SK-N-SH (cell line): ENCODE results near the gene SURF6. TPM values are rescaled to one million over a fixed set of nuclear protein-coding genes. Genes with fewer than 3 reads are reported as not detected.

Experiments
- CTCF ChIA-PET: fragments of 300-600, 350-600 bp; formaldehyde crosslinking; extraction: SDS; loops from one replicate; lab custom pipeline; 2021; lab: Yijun Ruan, JAX
- POLR2A ChIA-PET: fragments of 350-600 bp; sonication (Branson Sonifier 250); formaldehyde crosslinking; extraction: SDS; loops from one replicate; lab custom pipeline; 2020; ENCODE audit warnings: antibody characterized with exemption, inconsistent platforms; lab: Yijun Ruan, JAX
- DNase-seq: peaks from one replicate; pipeline ENCODE4 v3.0.0; 2012
- H2AFZ ChIP-seq: fragments of 200-600 bp; sonication (generic); 2 replicates; pipeline ENCODE4 v1.8.1; 2016; ENCODE audit warnings: antibody characterized with exemption, mild to moderate bottlenecking, low read depth
- H3F3A ChIP-seq: fragments of 200-600 bp; sonication (generic); replicated peaks from 2 replicates; pipeline ENCODE3; 2016; ENCODE audit warnings: antibody characterized with exemption, mild to moderate bottlenecking; ENCODE audit not compliant: insufficient read depth
- H3K27ac ChIP-seq, 2 experiments: fragments of 200-500 bp in 1 of 2; fragments of 200-600 bp in 1 of 2; sonication (Bioruptor generic) in 1 of 2; sonication (generic), shearing (Covaris generic) in 1 of 2; 2 replicates each; pipeline versions ENCODE4 v1.5.1 to v1.6.1; 2014 to 2016; ENCODE audit warnings: low read depth in 2 of 2, inconsistent platforms in 1 of 2, low read length in 1 of 2, mild to moderate bottlenecking in 1 of 2, mixed read lengths in 1 of 2
- H3K27me3 ChIP-seq: fragments of 200-600 bp; sonication (generic), shearing (Covaris generic); 2 replicates; pipeline ENCODE4 v1.6.1; 2016; ENCODE audit warnings: mixed run types; ENCODE audit not compliant: insufficient read depth
- H3K36me3 ChIP-seq, 2 experiments: fragments of 200-500 bp in 1 of 2; fragments of 200-600 bp in 1 of 2; sonication (Bioruptor generic) in 1 of 2; sonication (generic) in 1 of 2; replicated peaks in 1 of 2; 2 replicates each; pipeline versions ENCODE3 to v1.5.1; 2014 to 2016; ENCODE audit warnings: low read length in 1 of 2, mild to moderate bottlenecking in 1 of 2; ENCODE audit not compliant: insufficient read depth in 2 of 2, control insufficient read depth in 1 of 2
- H3K4me1 ChIP-seq, 2 experiments: fragments of 200-500 bp in 1 of 2; fragments of 200-600 bp in 1 of 2; sonication (Bioruptor generic) in 1 of 2; sonication (generic), shearing (Covaris generic) in 1 of 2; 2 replicates each; pipeline versions ENCODE4 v1.5.1 to v1.6.1; 2014 to 2016; ENCODE audit warnings: low read depth in 1 of 2, low read length in 1 of 2, mixed run types in 1 of 2; ENCODE audit not compliant: insufficient read depth in 2 of 2, control insufficient read depth in 1 of 2
- H3K4me2 ChIP-seq: fragments of 200-600 bp; sonication (generic), shearing (Covaris generic); 2 replicates; pipeline ENCODE4 v1.6.1; 2017; ENCODE audit warnings: mixed run types
- H3K4me3 ChIP-seq, 2 experiments: fragments of 200-500 bp in 1 of 2; fragments of 200-600 bp in 1 of 2; sonication (Bioruptor generic) in 1 of 2; sonication (generic), shearing (Covaris generic) in 1 of 2; 2 replicates each; pipeline versions ENCODE4 v1.5.1 to v1.8.1; 2014 to 2016; ENCODE audit warnings: low read depth in 2 of 2, inconsistent platforms in 1 of 2, low read length in 1 of 2, mild to moderate bottlenecking in 1 of 2, mixed read lengths in 1 of 2, moderate library complexity in 1 of 2
- H3K79me2 ChIP-seq: fragments of 200-600 bp; sonication (generic); 2 replicates; pipeline ENCODE4 v1.8.1; 2017; ENCODE audit warnings: mild to moderate bottlenecking; ENCODE audit not compliant: insufficient read depth
- H3K9ac ChIP-seq: fragments of 200-600 bp; sonication (generic); 2 replicates; pipeline ENCODE4 v1.6.1; 2017; ENCODE audit warnings: mixed run types
- H3K9me2 ChIP-seq: fragments of 200-600 bp; sonication (generic); 2 replicates; pipeline ENCODE4 v1.6.1; 2017; ENCODE audit warnings: mixed run types
- H3K9me3 ChIP-seq: fragments of 200-600 bp; sonication (generic); 2 replicates; pipeline ENCODE4 v1.6.1; 2017; ENCODE audit warnings: mixed run types, mild to moderate bottlenecking, moderate library complexity
- H4K20me1 ChIP-seq: fragments of 200-600 bp; sonication (generic); 2 replicates; pipeline ENCODE4 v1.6.1; 2017; ENCODE audit warnings: mild to moderate bottlenecking, mixed run types; ENCODE audit not compliant: insufficient read depth
- NFIC ChIP-seq: IDR thresholded peaks from 2 replicates; pipeline ENCODE4 v1.4.0; 2012; ENCODE audit warnings: borderline replicate concordance
- TAF1 ChIP-seq: IDR thresholded peaks from 2 replicates; pipeline ENCODE4 v1.6.1; 2012; ENCODE audit warnings: low read depth, mild to moderate bottlenecking, low read length, moderate library complexity, borderline replicate concordance
- YY1 ChIP-seq: IDR thresholded peaks from 2 replicates; pipeline ENCODE4 v1.4.0; 2012; ENCODE audit warnings: low read depth, mild to moderate bottlenecking
- WGBS: methylation state at CpG from one replicate; pipeline ENCODE4 v1.1.6; 2017; ENCODE audit warnings: low lambda C conversion rate; 5-methylcytosine and 5-hydroxymethylcytosine counted together
- polyA plus RNA-seq, 3 experiments: library from polyadenylated mRNA; depleted of rRNA; stranded (reverse); fragments of >200 nt; gene quantifications; 2 replicates each; pipeline ENCODE4 v1.2.3, GENCODE V29; 2012
- TF ChIP-seq, protein P1 (sequence below): IDR thresholded peaks from 2 replicates; pipeline ENCODE4; 2012
- TF ChIP-seq, protein P2 (sequence below): IDR thresholded peaks from 2 replicates; pipeline ENCODE4 v1.4.0; 2012; ENCODE audit warnings: low read depth, borderline replicate concordance
- TF ChIP-seq, protein P3 (sequence below): fragments of 200-600 bp; sonication (generic); IDR thresholded peaks from 2 replicates; pipeline ENCODE4 v1.6.1; 2017; ENCODE audit warnings: antibody characterized with exemption, mild to moderate bottlenecking, moderate library complexity
- TF ChIP-seq, protein P4 (sequence below): fragments of 150-350 bp; IDR thresholded peaks from 2 replicates; pipeline ENCODE4 v1.6.1; 2017; ENCODE audit warnings: antibody characterized with exemption, low read length, low read depth, borderline replicate concordance

SURF6 gene
- polyA plus RNA-seq, 1 of the 3 experiments (the other 2 are of a cell fraction) = 44.5 TPM

DNA sequence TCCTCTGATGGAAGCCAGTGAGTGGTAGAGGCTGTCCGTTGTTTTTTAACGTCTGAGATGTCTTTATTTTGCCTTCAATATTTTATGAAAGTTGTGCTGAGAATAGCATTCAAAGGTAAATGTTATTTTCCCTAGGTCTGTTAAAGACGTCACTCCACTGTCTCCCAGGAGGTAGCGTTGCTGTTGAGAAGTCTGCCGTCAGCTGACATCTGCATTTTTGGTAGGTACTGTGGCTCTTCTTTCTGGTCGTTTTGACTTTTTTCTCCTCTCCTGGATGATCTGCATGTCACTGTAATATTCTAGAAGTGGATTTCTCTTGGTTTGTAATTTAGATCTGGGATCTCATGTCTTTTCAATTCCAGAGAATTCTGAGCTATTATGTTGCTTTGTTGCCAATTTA lies 26.4 kb downstream of the SURF6 start (continued):
- TF ChIP-seq, protein P1, sequence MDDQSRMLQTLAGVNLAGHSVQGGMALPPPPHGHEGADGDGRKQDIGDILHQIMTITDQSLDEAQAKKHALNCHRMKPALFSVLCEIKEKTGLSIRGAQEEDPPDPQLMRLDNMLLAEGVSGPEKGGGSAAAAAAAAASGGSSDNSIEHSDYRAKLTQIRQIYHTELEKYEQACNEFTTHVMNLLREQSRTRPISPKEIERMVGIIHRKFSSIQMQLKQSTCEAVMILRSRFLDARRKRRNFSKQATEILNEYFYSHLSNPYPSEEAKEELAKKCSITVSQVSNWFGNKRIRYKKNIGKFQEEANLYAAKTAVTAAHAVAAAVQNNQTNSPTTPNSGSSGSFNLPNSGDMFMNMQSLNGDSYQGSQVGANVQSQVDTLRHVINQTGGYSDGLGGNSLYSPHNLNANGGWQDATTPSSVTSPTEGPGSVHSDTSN = no peak

DNA sequence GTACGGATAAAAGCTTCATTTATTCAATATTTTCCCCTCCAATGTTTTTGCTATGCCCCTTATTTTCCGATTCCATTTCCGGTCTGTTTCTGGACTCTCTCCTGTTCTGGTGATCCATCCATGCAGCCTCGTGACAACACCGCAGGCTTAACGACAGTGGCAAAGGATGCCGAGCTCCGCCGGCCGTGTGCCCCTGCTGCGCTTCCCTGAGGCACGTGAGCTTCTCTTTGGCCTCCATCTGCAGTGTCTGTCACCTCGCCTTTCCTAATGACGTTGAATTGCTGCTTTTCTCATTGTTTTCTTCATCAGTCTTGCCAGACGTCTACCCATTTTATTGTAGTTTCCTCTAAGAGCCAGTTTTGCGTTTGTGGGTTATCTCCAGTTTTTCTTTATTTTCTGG lies 28.7 kb downstream of the SURF6 start:
- no peak overlapping the region for H3K9ac ChIP-seq
- no peaks in the 10 kb centered on the region for H3K36me3 ChIP-seq
- no peaks in the 10 kb centered on the region for H3F3A ChIP-seq
- H3K27ac ChIP-seq = no peak overlapping the region
- CTCF ChIA-PET = interaction anchor here (0.9 to 1.5 kb wide), 2 partner anchors 22 to 120 kb away, joined by 3 to 6 read pairs; no protein-coding TSS in a partner anchor
- no peak for DNase-seq
- H4K20me1 ChIP-seq = no peaks in the 10 kb centered on the region
- POLR2A ChIA-PET = no interaction called here
- no peaks in the 10 kb centered on the region for H3K9me3 ChIP-seq
- H3K79me2 ChIP-seq = no peaks in the 10 kb centered on the region
- H3K9me2 ChIP-seq = no peaks in the 10 kb centered on the region
- H3K4me1 ChIP-seq = no peaks in the 10 kb centered on the region
- no peak overlapping the region for H3K4me3 ChIP-seq
- H3K4me2 ChIP-seq = no peak overlapping the region
- peaks cover 10% of the 10 kb centered on the region; the same call in 1 of the 2 replicates for H3K27me3 ChIP-seq
- TF ChIP-seq, protein P2, sequence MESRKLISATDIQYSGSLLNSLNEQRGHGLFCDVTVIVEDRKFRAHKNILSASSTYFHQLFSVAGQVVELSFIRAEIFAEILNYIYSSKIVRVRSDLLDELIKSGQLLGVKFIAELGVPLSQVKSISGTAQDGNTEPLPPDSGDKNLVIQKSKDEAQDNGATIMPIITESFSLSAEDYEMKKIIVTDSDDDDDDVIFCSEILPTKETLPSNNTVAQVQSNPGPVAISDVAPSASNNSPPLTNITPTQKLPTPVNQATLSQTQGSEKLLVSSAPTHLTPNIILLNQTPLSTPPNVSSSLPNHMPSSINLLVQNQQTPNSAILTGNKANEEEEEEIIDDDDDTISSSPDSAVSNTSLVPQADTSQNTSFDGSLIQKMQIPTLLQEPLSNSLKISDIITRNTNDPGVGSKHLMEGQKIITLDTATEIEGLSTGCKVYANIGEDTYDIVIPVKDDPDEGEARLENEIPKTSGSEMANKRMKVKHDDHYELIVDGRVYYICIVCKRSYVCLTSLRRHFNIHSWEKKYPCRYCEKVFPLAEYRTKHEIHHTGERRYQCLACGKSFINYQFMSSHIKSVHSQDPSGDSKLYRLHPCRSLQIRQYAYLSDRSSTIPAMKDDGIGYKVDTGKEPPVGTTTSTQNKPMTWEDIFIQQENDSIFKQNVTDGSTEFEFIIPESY = no peak
- no peak for TF ChIP-seq YY1
- TF ChIP-seq, protein P3, sequence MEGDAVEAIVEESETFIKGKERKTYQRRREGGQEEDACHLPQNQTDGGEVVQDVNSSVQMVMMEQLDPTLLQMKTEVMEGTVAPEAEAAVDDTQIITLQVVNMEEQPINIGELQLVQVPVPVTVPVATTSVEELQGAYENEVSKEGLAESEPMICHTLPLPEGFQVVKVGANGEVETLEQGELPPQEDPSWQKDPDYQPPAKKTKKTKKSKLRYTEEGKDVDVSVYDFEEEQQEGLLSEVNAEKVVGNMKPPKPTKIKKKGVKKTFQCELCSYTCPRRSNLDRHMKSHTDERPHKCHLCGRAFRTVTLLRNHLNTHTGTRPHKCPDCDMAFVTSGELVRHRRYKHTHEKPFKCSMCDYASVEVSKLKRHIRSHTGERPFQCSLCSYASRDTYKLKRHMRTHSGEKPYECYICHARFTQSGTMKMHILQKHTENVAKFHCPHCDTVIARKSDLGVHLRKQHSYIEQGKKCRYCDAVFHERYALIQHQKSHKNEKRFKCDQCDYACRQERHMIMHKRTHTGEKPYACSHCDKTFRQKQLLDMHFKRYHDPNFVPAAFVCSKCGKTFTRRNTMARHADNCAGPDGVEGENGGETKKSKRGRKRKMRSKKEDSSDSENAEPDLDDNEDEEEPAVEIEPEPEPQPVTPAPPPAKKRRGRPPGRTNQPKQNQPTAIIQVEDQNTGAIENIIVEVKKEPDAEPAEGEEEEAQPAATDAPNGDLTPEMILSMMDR = no peak
- no peak for TF ChIP-seq TAF1
- TF ChIP-seq, protein P4, sequence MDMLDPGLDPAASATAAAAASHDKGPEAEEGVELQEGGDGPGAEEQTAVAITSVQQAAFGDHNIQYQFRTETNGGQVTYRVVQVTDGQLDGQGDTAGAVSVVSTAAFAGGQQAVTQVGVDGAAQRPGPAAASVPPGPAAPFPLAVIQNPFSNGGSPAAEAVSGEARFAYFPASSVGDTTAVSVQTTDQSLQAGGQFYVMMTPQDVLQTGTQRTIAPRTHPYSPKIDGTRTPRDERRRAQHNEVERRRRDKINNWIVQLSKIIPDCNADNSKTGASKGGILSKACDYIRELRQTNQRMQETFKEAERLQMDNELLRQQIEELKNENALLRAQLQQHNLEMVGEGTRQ = no peak
- no peak for TF ChIP-seq NFIC
- no peak overlapping the region for H2AFZ ChIP-seq
- WGBS = 52% methylated on average over 16 of the region's 16 CpGs
